Activated T-helper 1 cell treated with Interleukin-2 at 50 U/mL for 16 hours (primary cell): Measurements from ENCODE around the gene DNAJC11.
"Not testable (repeated sequence)": the region's sequence is repeated elsewhere in the genome, so short reads cannot be mapped to it uniquely, and the experiment has no call there.

Source experiments
- DNase-seq: peaks from one replicate; pipeline ENCODE4 v3.0.0-alpha.2; 2020; ENCODE audit warnings: low read depth

Gene DNAJC11, protein sequence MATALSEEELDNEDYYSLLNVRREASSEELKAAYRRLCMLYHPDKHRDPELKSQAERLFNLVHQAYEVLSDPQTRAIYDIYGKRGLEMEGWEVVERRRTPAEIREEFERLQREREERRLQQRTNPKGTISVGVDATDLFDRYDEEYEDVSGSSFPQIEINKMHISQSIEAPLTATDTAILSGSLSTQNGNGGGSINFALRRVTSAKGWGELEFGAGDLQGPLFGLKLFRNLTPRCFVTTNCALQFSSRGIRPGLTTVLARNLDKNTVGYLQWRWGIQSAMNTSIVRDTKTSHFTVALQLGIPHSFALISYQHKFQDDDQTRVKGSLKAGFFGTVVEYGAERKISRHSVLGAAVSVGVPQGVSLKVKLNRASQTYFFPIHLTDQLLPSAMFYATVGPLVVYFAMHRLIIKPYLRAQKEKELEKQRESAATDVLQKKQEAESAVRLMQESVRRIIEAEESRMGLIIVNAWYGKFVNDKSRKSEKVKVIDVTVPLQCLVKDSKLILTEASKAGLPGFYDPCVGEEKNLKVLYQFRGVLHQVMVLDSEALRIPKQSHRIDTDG

DNA sequence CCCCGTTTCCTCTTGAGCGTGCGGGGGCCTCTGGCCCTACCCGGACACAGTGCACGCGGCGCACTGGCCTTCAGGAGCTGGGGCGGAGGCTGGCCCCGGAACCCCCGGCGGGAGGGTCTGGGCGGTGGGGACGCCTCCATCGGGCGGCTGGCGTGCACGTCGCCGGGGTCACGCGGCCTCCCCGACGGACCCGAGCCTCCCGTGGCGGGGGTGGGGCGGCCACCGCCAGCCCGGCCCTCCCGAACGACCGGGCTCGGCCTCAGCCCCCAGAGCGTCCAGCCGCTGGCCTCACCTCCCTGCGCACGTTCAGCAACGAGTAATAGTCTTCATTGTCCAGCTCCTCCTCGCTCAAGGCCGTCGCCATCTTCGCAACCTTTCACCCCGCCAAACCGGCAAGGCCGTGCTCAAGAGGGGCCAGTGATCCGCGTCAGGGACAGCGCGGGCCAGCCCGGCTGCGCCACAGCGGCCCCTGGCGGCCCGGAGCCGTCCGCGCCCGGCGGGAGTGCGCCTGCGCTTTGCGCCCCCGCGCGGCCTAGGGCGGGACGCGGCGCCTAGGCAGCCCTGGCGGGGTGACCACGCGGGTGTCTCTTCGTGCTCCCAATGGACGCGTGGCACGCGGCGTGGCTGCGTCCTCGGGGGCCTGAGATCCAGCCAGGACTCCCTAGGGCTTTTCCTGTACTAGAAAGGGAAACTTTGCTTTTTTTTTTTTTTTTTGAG, at the start of gene DNAJC11:
Gene DNAJC11, minus strand, starts transcription at position 380 of the 717 bp plus-strand sequence. Its CDS starts 16 bp downstream, at position 364.
- DNase-seq: peak; percentile 88

- no peak for DNase-seq
Observed at GRCh38 chr1:6750490-6750889, 48.9 kb upstream of the DNAJC11 start.

- DNase-seq: no peak
Observed at GRCh38 chr1:6747674-6748073, 46.1 kb upstream of the DNAJC11 start.

DNA sequence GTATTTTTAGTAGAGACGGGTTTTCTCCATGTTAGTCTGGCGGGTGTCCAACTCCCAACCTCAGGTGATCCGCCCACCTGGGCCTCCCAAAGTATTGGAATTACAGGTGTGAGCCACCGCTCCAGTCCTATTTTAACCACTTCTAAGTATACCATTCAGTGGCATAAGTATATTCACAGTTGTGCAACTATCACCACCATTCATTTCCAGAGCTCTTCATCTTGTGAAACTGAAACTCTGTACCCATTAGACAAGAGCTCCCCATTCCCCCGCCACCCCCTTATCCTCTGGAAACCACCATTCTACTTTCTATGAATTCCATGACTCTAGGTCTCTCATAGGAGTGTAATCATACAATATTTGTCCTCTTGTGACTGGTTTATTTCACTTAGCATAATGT, 43.5 kb upstream of the DNAJC11 start:
- no peak for DNase-seq

GRCh38 chr1:6743189-6744101, 41.8 kb upstream of the DNAJC11 start:
- no peak for DNase-seq

DNA sequence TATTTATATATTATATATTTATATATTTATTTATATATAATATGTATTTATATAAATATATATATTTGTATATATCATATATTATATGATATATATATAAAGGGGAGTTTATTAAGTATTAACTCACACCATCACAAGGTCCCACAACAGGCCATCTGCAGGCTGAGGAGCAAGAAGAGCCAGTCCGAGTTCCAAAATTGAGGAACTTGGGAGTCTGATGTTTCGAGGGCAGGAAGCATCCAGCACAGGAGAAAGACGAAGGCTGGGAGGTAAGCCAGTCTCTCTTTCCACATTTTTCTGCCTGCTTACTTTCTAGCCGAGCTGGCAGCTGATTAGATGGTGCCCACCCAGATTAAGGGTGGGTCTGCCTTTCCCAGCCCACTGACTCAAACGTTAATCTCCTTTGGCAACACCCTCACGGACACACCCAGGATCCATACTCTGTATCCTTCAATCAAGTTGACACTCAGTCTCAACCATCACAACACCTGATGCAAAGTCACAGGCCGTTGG, 41.1 kb upstream of the DNAJC11 start:
- DNase-seq: not testable (repeated sequence)

DNA sequence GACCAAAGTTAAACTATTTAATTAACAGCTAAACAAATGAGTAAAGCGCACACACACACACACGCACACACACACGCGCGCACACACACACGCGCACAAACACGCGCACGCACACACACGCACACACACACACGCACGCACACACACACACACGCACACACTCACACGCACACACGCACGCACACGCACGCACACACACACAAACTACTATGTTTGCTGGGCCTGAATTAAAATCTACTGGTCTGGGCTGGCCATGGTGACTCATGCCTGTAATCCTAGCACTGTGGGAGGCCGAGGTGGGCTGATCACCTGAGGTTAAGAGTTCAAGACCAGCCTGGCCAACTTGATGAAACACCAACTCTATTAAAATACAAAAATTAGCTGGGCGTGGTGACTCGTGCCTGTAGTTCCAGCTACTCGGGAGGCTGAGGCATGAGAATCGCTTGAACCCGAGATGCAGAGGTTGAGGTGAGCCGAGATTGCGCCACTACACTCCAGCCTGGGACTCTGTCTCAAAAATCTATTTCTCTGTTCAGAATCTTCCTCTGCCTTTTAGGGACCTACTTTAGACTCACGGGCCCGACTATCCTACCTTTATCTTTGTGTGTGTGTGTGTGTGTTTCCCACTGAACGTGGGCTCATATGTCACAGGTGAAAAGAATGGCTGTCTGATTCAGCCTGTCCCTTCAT, 37.5 kb upstream of the DNAJC11 start:
- no peak for DNase-seq

GRCh38 chr1:6732942-6733341, 31.3 kb upstream of the DNAJC11 start:
- no peak for DNase-seq

- DNase-seq: no peak
Observed at GRCh38 chr1:6731905-6732304, 30.3 kb upstream of the DNAJC11 start.

GRCh38 chr1:6730880-6731279, 29.3 kb upstream of the DNAJC11 start:
- DNase-seq: no peak

GRCh38 chr1:6730473-6730872, 28.9 kb upstream of the DNAJC11 start:
- no peak for DNase-seq

GRCh38 chr1:6727535-6727934, 25.9 kb upstream of the DNAJC11 start:
- peak; percentile 26 for DNase-seq

- no peak for DNase-seq
Observed at GRCh38 chr1:6726253-6726652, 24.6 kb upstream of the DNAJC11 start.

DNA sequence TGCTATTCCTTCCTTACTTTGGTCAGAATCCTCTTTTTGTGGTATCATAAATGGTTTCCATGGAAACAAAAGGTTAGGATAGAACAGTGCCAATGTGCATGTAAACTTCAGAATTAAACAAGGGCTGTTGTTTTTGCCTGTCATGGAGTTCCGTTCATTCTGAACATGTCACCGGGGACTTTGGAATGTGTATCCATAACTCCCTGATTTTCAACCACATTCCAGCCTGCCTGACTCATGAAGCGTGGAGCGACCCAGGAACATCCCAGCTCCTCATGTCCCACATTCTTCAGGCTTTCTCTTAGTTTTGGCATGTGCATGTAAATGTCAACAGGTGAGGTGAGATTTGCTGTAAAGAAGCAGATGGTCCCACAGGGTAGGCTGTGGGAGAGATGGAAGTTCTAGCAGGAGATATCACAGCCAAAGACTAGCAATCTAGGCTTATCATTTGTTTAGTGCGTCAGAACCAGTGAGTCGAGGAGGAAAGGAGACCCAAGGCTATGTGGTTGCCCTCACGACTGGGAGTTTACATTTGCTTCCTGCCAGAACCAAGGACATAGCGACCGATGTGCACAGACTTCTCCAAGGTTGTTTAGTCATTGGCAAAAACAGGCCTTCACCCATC, 23.0 kb upstream of the DNAJC11 start:
- no peak for DNase-seq

GRCh38 chr1:6723621-6724428, 22.2 kb upstream of the DNAJC11 start:
- no peak for DNase-seq

- DNase-seq: no peak
Observed at GRCh38 chr1:6711174-6711573, 9.6 kb upstream of the DNAJC11 start.

- no peak for DNase-seq
Observed at GRCh38 chr1:6704746-6705145, 3.1 kb upstream of the DNAJC11 start.

DNA sequence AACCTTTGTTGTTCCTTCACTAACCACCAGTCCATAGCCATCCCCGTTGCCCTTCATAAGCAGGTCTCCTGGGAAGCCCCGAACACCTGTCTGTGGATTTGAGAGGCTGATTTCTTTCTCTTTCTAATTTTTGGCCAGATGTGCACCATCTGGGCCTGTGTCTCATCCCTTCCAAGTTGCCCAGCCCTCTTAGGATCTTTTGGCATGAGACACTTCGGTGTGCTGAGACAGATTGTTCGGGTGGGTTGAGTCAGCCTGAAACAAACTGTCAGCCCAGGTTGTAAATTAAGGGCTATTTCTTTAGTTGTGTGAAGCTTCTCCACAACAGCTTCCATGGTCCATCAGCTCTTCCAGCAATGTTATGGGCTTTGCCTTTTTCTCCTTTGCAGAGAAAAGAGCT, 1.4 kb upstream of the DNAJC11 start:
- DNase-seq: no peak

DNA sequence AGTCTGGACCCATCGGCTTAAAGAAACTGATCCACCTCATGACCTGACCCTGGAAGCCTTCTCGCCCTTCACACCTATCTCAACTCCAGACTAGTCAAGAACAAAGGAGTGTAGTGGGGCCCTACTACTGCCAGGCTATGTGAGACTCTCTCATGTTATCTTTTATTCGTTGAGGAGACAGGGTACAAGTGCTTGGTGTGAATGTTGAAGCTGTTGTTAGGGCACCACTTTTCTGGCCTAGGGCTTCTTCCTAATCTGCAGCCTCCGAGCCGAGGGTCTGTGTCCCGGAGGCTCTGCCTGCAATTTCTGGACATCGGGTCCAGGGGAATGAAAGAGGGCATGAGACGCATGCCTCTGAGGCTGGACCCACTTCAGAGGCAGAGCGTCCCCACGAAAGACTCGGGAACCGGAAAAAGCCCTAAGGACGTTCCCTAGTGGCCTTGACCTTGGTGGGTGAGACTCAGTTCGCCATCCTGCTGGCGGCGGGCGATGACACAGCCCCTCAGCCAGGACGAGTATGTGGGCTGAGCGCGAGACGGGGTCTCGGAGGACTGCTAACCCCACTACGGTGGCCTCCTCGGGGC, 671 bp downstream of the DNAJC11 start:
- DNase-seq: peak; percentile 1
